ENCODE measurements around the gene ITGB7.
"Not testable (repeated sequence)": the region's sequence is repeated elsewhere in the genome, so short reads cannot be mapped to it uniquely, and the experiment has no call there.

ITGB7 gene

DNA sequence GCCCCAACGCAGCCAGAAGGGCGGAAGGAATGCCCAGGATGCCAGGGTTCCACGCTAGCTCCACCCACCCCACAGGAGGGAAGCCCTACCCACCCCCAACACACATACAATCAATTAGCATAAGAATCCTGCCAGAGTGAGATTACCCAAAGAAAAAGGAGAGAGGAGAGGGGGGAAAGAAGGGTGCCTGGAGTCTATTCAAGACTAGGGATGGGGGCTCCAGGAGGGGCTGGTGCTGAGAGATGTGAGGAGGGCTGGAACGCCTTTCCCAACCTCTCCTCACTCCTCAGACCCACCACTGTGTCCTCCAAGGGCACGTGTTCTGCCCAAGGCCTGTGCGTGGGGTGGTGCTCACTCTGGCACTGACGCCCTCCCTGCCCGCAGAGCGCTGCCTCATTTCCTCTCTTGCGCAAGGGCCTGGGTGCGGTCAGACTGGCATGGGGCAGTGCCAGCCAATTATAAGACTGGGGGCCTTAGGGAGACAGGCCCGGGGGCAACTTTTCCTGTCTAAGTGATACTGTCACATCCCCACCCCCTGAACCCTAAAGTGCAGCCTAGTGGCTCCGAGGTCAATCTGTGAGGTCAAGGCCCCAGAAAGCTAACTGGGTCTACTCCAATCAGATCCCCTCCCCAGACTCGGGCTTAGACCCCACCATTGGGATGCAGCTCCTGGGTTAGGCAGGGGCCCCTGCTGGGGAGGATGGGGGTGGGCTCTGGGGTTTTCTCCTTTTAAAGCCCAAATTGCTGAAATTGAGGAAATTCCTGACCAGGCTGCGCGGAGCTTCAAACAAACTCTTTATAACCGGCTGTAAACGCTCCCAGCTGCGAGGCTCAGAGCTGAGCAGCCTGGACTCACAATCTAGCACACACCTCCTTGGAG is 10.2 kb upstream of the ITGB7 start:
- DNase-seq (ENCODE audit: low spot score in 2 of 2) (no peak), ATAC-seq (ENCODE audit: low read depth) (no peak)
- no peaks in the 10 kb centered on the region for H3K27me3 Mint-ChIP-seq

DNA sequence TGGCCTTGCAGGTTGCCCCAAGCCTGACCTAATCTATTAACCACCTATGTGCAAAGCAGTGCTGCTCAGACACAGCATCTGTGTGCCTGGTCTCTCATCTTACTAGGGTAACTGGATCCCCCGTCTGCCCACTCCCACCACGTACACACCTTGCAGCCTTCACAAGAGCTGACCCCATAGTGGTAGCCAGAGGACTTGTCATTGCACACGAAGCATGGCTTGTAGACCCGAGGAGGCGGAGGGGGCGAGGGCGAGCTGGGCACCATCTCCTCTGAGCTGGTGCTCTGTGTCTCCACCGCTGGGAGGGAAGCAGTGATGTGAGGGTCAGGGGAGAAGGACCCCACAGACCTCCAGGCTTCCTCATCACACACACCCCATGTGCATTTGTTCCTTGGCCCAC is 8.4 kb upstream of the ITGB7 start:
- H3K4me1 Mint-ChIP-seq = peaks cover 47% of the 10 kb centered on the region
- no peak overlapping the region for H3K4me3 Mint-ChIP-seq
- no peak for DNase-seq (ENCODE audit: low spot score in 2 of 2)
- H3K9me3 Mint-ChIP-seq = no peaks in the 10 kb centered on the region
- peak overlapping the region; percentile 77 for H3K27ac Mint-ChIP-seq
- H3K36me3 Mint-ChIP-seq = peaks cover 15% of the 10 kb centered on the region
- no peaks in the 10 kb centered on the region for H3K27me3 Mint-ChIP-seq
- no peak for ATAC-seq (ENCODE audit: low read depth)

More for the DNA sequence above, 10.2 kb upstream of the ITGB7 start:
- Mint-ChIP-seq H3K4me3 (peak overlapping the region; percentile 51), H3K9me3 (no peaks in the 10 kb centered on the region), H3K4me1 (peaks cover 51% of the 10 kb centered on the region), H3K27ac (peak overlapping the region; percentile 77), H3K36me3 (peaks cover 12% of the 10 kb centered on the region)

DNA sequence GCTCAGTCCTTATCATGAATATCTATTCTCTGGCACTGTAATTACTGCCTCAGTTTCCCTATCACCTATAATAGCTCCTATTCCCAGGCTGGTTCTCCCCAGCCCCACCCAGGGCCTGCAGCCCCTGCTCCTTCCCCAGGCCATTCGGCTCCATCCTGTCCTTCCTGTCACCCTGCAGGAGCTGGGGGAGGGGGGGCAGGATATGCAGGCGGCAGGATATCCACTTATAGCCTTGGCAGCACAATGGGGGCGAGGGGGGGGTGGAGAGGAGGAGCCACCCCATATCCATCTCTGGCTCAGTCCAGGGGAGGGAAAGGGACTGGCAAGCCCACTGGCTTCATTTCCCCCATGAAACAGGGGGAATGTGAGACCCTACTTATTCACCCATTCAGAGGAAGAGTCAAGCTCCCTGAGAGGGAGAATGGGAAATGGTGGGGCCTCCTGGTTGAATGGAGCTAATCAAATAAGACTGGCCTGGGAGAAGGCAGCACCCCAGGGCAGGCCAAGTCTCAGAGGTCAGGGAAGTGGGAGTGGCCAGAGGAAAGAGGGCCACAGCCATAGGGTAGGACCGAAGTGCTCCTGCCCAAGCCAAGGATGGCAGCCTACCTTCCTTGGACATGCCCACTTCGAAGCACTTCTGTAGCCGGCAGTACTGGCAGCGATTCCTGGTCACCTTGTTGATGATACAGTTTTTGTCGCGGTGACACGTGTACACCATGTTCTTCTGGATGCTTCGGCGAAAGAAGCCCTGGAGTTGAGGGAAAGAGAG is 7.8 kb upstream of the ITGB7 start:
- H3K4me3 Mint-ChIP-seq = no peak overlapping the region
- H3K4me1 Mint-ChIP-seq = peaks cover 47% of the 10 kb centered on the region
- peaks cover 15% of the 10 kb centered on the region for H3K36me3 Mint-ChIP-seq
- peak overlapping the region; percentile 2 for H3K27ac Mint-ChIP-seq
- DNase-seq (ENCODE audit: low spot score in 2 of 2) (no peak), ATAC-seq (ENCODE audit: low read depth) (no peak)
- H3K9me3 Mint-ChIP-seq = no peaks in the 10 kb centered on the region
- H3K27me3 Mint-ChIP-seq = no peaks in the 10 kb centered on the region

DNA sequence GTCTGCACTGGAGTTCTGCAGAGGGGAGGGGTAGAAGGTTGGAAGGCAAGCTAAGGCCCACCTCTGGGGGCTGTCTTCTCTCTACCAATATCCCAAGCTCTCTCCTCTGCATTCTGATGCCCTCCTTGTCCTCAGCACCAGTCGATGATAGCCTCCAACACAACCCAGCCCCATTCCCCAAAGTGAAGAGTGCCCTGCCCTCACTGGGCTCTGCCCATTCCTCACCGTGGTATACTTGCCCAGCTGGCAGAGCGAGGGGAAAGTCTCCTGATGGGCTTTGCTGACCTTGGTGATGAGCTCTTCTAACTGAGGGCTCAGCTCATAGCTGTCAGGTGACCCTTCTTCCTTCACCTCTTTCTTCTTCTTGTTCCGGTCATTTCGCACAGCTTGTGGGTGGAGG is 7.2 kb upstream of the ITGB7 start:
- no peaks in the 10 kb centered on the region for H3K9me3 Mint-ChIP-seq
- H3K36me3 Mint-ChIP-seq = peaks cover 16% of the 10 kb centered on the region

DNA sequence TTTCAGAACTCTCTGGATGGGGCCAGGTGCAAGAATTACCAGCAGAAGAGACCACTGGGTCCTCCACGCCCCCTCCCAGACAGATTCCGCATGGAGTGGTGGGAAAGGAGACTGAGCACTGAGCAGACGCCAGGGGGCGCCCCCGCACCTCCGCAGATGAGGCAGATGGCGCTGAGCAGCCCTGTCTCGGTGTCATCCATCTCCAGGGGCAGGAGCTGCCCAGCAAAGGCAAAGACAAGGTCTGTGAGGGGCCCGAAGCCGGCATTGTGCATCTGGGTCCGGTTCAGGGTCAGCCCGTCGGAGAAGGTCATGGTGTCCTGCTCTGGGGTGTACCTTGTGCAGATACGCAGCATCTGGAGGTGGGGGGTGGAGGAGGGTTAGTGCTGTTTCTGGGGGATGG is 6.3 kb upstream of the ITGB7 start:
- H3K9me3 Mint-ChIP-seq = no peaks in the 10 kb centered on the region
- no peaks in the 10 kb centered on the region for H3K27me3 Mint-ChIP-seq
- H3K4me3 Mint-ChIP-seq = no peak overlapping the region
- peaks cover 49% of the 10 kb centered on the region for H3K4me1 Mint-ChIP-seq
- ATAC-seq (ENCODE audit: low read depth) (peak; percentile 78), DNase-seq (ENCODE audit: low spot score in 2 of 2) (peak; percentile 82)
- peak overlapping the region; percentile 19 for H3K27ac Mint-ChIP-seq
- peaks cover 19% of the 10 kb centered on the region for H3K36me3 Mint-ChIP-seq

More for the DNA sequence above, 7.2 kb upstream of the ITGB7 start:
- H3K4me3 Mint-ChIP-seq = no peak overlapping the region
- peaks cover 44% of the 10 kb centered on the region for H3K4me1 Mint-ChIP-seq
- H3K27me3 Mint-ChIP-seq = no peaks in the 10 kb centered on the region
- peak overlapping the region; percentile 2 for H3K27ac Mint-ChIP-seq
- DNase-seq (ENCODE audit: low spot score in 2 of 2) (no peak), ATAC-seq (ENCODE audit: low read depth) (no peak)

DNA sequence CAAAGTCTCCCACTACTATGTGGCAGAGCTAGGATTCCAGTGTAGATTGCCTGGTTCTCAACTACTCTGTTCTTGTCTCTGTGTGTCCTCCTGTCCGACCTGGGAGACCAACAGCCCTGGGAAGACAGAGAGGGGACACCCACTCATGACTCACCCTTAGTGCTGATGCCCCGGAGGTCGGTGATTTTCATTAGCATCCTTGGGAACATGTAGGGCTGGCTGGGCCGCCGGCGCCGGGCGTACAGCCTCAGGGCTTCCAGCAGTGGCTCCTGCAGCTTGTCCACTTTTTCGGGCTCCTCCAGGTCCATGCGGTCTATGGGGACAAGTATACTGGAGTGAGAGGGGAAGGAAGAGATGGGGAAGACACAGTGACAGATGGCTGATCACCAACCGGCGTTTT is 5.9 kb upstream of the ITGB7 start:
- Mint-ChIP-seq H3K4me1 (peaks cover 49% of the 10 kb centered on the region), H3K9me3 (no peaks in the 10 kb centered on the region), H3K4me3 (no peak overlapping the region), H3K27me3 (no peaks in the 10 kb centered on the region), H3K27ac (peak overlapping the region; percentile 19), H3K36me3 (peaks cover 19% of the 10 kb centered on the region)
- ATAC-seq (ENCODE audit: low read depth) (no peak), DNase-seq (ENCODE audit: low spot score in 2 of 2) (no peak)

DNA sequence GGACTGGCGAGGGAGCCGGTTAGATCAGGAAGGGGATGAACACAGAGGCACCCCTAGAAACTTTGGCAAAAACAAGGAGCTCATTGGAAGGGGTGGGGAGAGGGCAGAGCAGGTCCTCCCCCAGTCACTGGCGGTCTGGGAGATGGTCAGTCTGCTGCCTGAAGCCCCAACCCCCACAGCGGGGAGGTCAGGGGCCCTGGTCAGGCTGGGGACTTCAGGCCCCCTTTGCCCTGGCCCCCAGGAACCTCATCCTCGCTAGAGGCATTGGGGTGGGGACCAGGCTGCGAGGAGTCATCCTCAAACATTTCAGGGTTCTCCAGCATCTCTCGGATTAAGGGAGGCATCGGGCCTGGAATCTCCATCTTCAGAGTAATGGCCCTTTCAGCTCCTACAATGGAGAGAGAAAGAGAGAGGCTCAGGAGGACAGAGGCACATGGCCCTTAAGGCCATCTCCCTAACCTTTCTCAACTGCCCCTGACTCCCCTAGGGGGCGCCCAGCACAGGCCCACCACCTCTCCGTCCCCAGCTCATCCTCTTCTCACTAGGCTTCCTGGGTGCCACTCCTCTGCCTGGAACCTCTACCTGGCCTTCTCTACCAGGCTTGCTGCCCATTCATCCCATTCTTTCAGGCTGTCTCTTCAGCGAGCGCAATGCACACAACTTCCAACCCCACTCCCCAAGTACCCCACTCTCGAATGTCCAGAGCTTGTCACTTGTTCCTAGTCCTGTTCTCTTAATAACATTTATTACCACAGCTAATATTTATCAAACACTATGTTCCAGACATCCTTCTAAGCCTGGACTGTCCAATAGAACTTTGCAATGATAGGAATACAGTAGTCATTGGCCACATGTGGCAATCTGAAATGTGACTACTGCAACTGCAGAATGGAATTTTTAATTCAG is 4.7 kb upstream of the ITGB7 start:
- H3K27ac Mint-ChIP-seq = peak overlapping the region; percentile 64
- H3K4me1 Mint-ChIP-seq = peaks cover 43% of the 10 kb centered on the region
- no peaks in the 10 kb centered on the region for H3K27me3 Mint-ChIP-seq
- ATAC-seq (ENCODE audit: low read depth) = no peak
- H3K36me3 Mint-ChIP-seq = peaks cover 19% of the 10 kb centered on the region
- no peak for DNase-seq (ENCODE audit: low spot score in 2 of 2)
- H3K4me3 Mint-ChIP-seq = no peak overlapping the region
- no peaks in the 10 kb centered on the region for H3K9me3 Mint-ChIP-seq

DNA sequence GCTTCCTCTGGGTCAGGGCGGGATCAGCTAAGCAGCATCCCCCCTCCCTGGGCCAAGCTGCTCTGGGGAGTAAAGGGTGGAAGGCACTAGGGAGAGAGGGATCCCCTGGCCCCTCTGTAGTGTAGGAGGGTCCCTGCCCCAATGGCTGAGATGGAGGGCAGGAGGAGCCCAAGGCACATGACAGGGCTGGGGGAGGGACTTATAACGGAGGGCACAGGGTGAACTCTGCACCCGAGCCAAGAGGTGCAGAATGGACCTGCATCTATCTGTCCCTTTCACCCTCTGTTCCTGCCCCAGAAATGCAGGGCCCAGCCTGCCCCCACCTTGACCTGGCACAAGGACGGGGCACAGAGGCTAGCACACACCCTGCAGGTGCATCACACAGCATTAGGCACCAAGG is 3.8 kb upstream of the ITGB7 start:
- no peak for DNase-seq (ENCODE audit: low spot score in 2 of 2)
- Mint-ChIP-seq H3K4me1 (peaks cover 38% of the 10 kb centered on the region), H3K9me3 (no peaks in the 10 kb centered on the region), H3K27me3 (no peaks in the 10 kb centered on the region), H3K4me3 (no peak overlapping the region), H3K36me3 (peaks cover 19% of the 10 kb centered on the region), H3K27ac (no peak overlapping the region)
- ATAC-seq (ENCODE audit: low read depth) = no peak

DNA sequence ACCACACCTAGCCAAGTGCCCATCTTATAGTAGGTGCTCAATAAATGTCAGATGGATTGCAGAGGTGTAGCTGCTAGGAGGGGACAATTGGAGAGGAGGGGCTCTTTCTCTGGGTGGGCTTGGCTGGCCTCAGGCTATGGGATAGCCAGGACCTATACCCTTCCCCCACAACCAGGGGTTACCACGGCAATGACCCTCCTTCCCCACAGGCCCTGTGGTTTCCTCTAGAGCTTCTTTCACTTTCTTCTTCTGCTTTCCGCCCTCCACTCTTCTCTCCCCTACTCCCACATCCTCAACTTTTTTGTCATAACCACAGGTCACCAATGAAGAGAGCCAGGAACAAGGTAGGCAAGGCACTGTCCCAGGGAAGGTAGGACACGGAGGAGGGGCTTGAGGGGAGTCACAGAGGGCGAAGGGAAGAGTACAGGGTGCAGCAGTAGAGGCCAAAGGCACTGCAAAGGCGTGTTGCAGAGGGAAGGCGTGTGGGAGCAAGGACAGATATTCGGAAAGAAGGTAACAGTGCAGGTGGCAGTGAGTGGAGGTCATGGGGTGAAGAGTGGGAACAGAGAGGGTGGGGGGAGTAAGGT is 1.9 kb upstream of the ITGB7 start:
- no peaks in the 10 kb centered on the region for H3K9me3 Mint-ChIP-seq
- peak overlapping the region; percentile 92 for H3K27ac Mint-ChIP-seq
- DNase-seq (ENCODE audit: low spot score in 2 of 2) (no peak), ATAC-seq (ENCODE audit: low read depth) (peak; percentile 59)
- peak overlapping the region; percentile 97 for H3K4me3 Mint-ChIP-seq
- H3K27me3 Mint-ChIP-seq = no peaks in the 10 kb centered on the region
- H3K36me3 Mint-ChIP-seq = peaks cover 13% of the 10 kb centered on the region
- H3K4me1 Mint-ChIP-seq = peaks cover 39% of the 10 kb centered on the region

DNA sequence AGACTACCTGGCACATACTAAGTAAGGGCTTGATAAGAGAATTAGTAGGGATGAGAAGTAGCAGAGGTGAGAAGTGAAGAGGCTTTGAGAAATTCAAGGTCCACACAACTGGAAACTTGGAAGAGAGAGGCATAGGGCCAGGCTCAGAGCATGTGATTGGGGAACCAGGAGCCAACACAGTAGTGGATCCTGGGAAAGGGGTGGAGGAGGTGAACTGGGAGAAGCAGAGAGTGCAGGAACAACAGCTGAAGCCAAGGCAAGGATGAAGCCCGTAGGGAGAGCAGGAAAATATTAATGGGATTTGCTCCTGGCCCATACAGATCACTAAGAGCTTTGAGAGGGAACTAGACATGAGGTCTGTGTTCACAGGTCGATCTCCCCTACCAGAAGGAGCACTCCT is 1.4 kb upstream of the ITGB7 start:
- Mint-ChIP-seq H3K4me3 (peak overlapping the region; percentile 97), H3K9me3 (no peaks in the 10 kb centered on the region), H3K36me3 (peaks cover 9% of the 10 kb centered on the region), H3K27ac (peak overlapping the region; percentile 92), H3K27me3 (no peaks in the 10 kb centered on the region), H3K4me1 (peaks cover 35% of the 10 kb centered on the region)
- DNase-seq (ENCODE audit: low spot score in 2 of 2) (no peak), ATAC-seq (ENCODE audit: low read depth) (no peak)

DNA sequence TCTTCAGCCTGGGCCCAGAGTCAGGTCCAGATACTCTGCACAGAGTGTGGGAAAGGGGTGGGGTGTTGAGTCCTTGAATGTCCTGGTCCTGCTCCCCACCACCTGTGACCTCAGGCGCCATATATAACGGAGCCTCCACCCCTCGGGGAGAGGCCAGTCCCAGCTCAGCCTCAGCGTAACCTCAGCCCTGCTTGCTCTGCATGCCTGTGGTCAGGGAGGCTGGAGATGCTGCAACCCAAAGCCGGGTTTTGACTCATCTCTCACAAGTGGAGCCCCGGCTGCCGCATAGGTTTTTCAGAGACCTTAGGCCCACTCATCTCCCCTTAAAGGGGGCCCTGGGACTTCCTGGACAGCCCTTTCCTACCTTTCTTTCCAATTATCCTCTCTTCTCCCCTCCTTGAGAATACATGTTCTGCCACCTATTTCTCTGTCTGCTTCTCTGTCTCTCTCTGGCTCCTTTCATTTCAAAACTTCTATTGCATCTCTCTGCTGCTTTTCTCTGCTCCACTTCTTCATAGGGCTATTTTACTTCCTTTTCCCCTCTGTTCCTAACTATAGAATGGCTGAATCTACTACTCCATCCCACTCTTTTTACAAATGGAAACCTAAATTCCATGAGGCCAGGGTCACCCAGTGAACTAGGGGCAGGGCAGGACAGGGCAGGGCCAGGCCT is 1.2 kb downstream of the ITGB7 start:
- peaks cover 7% of the 10 kb centered on the region for H3K36me3 Mint-ChIP-seq

DNA sequence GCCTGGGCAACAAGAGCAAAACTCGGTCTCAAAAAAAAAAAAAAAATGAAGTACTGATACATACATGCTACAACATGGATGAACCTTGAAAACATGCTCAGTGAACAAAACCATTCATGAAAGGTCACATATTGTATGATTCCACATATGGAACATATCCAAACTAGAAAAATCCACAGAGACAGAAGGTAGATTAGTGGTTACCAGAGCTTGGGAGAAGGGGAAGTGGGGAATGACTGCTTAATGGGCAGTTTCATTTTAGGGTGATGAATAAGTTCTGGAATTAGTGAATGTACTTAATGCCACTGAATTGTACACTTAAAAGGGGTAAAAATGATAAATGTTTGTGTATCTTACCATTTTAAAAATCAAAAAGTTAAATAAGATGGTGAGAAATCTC is 2.7 kb downstream of the ITGB7 start:
- no peaks in the 10 kb centered on the region for H3K27me3 Mint-ChIP-seq
- no peak overlapping the region for H3K27ac Mint-ChIP-seq
- peaks cover 13% of the 10 kb centered on the region for H3K36me3 Mint-ChIP-seq
- peak overlapping the region; percentile 54 for H3K4me3 Mint-ChIP-seq
- DNase-seq (ENCODE audit: low spot score in 2 of 2) (no peak), ATAC-seq (ENCODE audit: low read depth) (no peak)
- no peaks in the 10 kb centered on the region for H3K9me3 Mint-ChIP-seq
- peaks cover 47% of the 10 kb centered on the region for H3K4me1 Mint-ChIP-seq

More for the DNA sequence above, 1.2 kb downstream of the ITGB7 start:
- peaks cover 36% of the 10 kb centered on the region for H3K4me1 Mint-ChIP-seq
- peak overlapping the region; percentile 84 for H3K4me3 Mint-ChIP-seq
- H3K27me3 Mint-ChIP-seq = no peaks in the 10 kb centered on the region
- ATAC-seq (ENCODE audit: low read depth) = peak; percentile 10
- no peak for DNase-seq (ENCODE audit: low spot score in 2 of 2)
- H3K9me3 Mint-ChIP-seq = no peaks in the 10 kb centered on the region
- peak overlapping the region; percentile 4 for H3K27ac Mint-ChIP-seq

DNA sequence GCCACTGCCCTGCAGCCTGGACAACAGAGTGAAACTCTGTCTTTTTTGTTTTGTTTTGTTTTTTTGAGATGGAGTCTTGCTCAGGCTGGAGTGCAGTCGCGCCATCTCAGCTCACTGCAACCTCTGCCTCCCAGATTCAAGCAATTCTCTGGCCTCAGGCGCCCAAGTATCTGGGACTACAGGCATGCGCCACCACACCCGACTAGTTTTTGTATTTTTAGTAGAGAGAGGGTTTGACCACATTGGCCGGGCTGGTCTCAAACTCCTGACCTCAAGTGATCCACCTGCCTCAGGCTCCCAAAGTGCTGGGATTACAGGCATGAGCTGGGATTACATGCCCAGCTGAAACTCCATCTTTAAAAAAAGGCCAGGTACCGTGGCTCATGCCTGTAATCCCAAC is 4.7 kb downstream of the ITGB7 start:
- H3K27ac Mint-ChIP-seq; ATAC-seq (ENCODE audit: low read depth); H3K27me3 Mint-ChIP-seq; H3K4me3 Mint-ChIP-seq; DNase-seq (ENCODE audit: low spot score in 2 of 2); H3K9me3 Mint-ChIP-seq: not testable (repeated sequence)
- Mint-ChIP-seq H3K4me1 (peaks cover 47% of the 10 kb centered on the region), H3K36me3 (peaks cover 16% of the 10 kb centered on the region)
